ENCODE measurements around the gene SYT1. TPM values are rescaled to one million over a fixed set of nuclear protein-coding genes. Genes with fewer than 3 reads are reported as not detected.

SYT1 gene
- total and polyA plus RNA-seq, 2 of the 8 experiments (the other 6 are each of a cell fraction or from before 2014, with no cell fraction given), result 11.0 to 34.6 TPM

DNA sequence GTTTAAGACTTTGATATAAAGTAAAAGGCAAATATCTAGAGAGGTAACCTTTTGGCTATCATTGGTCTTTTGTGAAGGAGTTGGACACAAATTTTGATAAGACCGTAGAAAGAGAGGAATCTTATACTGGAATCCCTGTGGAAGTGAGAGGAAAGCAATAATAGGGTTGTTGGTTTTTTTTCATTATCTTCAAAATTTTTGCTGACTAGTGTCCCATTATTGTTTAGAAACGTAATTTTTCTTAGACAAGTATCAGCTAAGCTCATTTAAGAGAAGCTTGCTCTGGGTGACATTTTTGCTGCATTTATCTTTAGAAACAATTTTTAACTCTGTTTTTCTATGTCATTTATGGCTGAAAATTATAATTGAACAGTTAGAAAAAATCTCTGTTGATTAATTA is 300.3 kb downstream of the SYT1 start:
- H3K9ac ChIP-seq (replicated peaks in 1 of 4; ENCODE audit: extremely low read depth in 1 of 4, low read depth in 3 of 4, low read length in 3 of 4), result no peak overlapping the region
- no peak overlapping the region for H2BK120ac ChIP-seq (replicated peaks; ENCODE audit: low read depth, low read length)
- no peaks in the 10 kb centered on the region for H3K79me2 ChIP-seq (ENCODE audit: control insufficient read depth in 1 of 2, insufficient read depth in 2 of 2, low read length in 2 of 2)
- H3K9me3 ChIP-seq (ENCODE audit: insufficient read depth in 2 of 2, low read depth in 1 of 2, low read length in 1 of 2), result no peaks in the 10 kb centered on the region
- H3K23me2 ChIP-seq (ENCODE audit: low read depth, low read length), result no peaks in the 10 kb centered on the region
- no peaks in the 10 kb centered on the region for H3K36me3 ChIP-seq (ENCODE audit: control insufficient read depth in 2 of 4, insufficient read depth in 4 of 4, low read length in 3 of 4)
- H2BK5ac ChIP-seq (ENCODE audit: low read depth, low read length), result no peak overlapping the region
- H2BK12ac ChIP-seq (ENCODE audit: low read depth, low read length), result no peak overlapping the region
- H3K4me3 ChIP-seq (ENCODE audit: extremely low read depth in 1 of 4, insufficient read depth in 2 of 4, low read depth in 3 of 4, low read length in 4 of 4), result no peak overlapping the region
- TF ChIP-seq TCF12 (IDR thresholded peaks at IDR 0.05; ENCODE audit: low read depth, low read length) (no peak), SIRT6 (IDR thresholded peaks at IDR 0.05; ENCODE audit: low read length) (no peak), CTBP2 (IDR thresholded peaks at IDR 0.05; ENCODE audit: borderline replicate concordance, insufficient read depth, insufficient read length, low read length) (no peak), RAD21 (IDR thresholded peaks at IDR 0.05 in 1 of 2, conservative IDR thresholded peaks at IDR 0.05 in 1 of 2; ENCODE audit: low read depth in 2 of 2, low read length in 2 of 2) (no peak), FOSL1 (IDR thresholded peaks at IDR 0.05; ENCODE audit: insufficient read depth, low read depth, low read length) (no peak), SP2 (IDR thresholded peaks at IDR 0.05; ENCODE audit: low read length) (no peak), HDAC2 (IDR thresholded peaks at IDR 0.05; ENCODE audit: borderline replicate concordance in 1 of 2, low read depth in 2 of 2, low read length in 2 of 2) (no peak)
- TF ChIP-seq, protein P1, sequence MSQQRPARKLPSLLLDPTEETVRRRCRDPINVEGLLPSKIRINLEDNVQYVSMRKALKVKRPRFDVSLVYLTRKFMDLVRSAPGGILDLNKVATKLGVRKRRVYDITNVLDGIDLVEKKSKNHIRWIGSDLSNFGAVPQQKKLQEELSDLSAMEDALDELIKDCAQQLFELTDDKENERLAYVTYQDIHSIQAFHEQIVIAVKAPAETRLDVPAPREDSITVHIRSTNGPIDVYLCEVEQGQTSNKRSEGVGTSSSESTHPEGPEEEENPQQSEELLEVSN (IDR thresholded peaks at IDR 0.05), result no peak
- TF ChIP-seq, protein P2, sequence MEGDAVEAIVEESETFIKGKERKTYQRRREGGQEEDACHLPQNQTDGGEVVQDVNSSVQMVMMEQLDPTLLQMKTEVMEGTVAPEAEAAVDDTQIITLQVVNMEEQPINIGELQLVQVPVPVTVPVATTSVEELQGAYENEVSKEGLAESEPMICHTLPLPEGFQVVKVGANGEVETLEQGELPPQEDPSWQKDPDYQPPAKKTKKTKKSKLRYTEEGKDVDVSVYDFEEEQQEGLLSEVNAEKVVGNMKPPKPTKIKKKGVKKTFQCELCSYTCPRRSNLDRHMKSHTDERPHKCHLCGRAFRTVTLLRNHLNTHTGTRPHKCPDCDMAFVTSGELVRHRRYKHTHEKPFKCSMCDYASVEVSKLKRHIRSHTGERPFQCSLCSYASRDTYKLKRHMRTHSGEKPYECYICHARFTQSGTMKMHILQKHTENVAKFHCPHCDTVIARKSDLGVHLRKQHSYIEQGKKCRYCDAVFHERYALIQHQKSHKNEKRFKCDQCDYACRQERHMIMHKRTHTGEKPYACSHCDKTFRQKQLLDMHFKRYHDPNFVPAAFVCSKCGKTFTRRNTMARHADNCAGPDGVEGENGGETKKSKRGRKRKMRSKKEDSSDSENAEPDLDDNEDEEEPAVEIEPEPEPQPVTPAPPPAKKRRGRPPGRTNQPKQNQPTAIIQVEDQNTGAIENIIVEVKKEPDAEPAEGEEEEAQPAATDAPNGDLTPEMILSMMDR (IDR thresholded peaks at IDR 0.05; ENCODE audit: control extremely low read depth in 1 of 3, insufficient read depth in 1 of 3, low read depth in 1 of 3, low read length in 3 of 3), result no peak
- no peak overlapping the region for H2BK20ac ChIP-seq (ENCODE audit: low read length)
- DNase-seq (ENCODE audit: low read depth in 1 of 2, low spot score in 2 of 2), result no peak
- no peak overlapping the region for H4K8ac ChIP-seq (ENCODE audit: extremely low read depth, insufficient read depth, low read length)
- H4K91ac ChIP-seq (replicated peaks; ENCODE audit: insufficient read length, low read length), result no peak overlapping the region
- no peak for FAIRE-seq
- H2BK15ac ChIP-seq (ENCODE audit: low read length), result no peak overlapping the region
- no peaks in the 10 kb centered on the region for H3K4me1 ChIP-seq (replicated peaks in 1 of 4; ENCODE audit: control insufficient read depth in 3 of 4, insufficient read depth in 4 of 4, low read length in 3 of 4)
- CTCF ChIA-PET (ENCODE audit: partially characterized antibody), result interaction anchor here (1.1 kb wide), 1 partner anchor 10 kb away, joined by 4 read pairs; no protein-coding TSS in a partner anchor
- H3K4me2 ChIP-seq (ENCODE audit: insufficient read depth in 1 of 2, low read depth in 2 of 2, low read length in 2 of 2), result no peak overlapping the region
- H3K79me1 ChIP-seq (ENCODE audit: low read depth, low read length), result no peaks in the 10 kb centered on the region
- H3K23ac ChIP-seq (ENCODE audit: insufficient read length), result no peak overlapping the region
- H2AFZ ChIP-seq (ENCODE audit: low read length), result no peak overlapping the region
- no peak overlapping the region for H3K18ac ChIP-seq (ENCODE audit: extremely low read depth, low read length)
- H3K4ac ChIP-seq (replicated peaks; ENCODE audit: insufficient read length, low read depth, low read length), result no peak overlapping the region
- no peak overlapping the region for H3K14ac ChIP-seq (ENCODE audit: insufficient read length)
- H3K27ac ChIP-seq (ENCODE audit: low read depth, low read length), result no peak overlapping the region
- H3K56ac ChIP-seq (replicated peaks; ENCODE audit: insufficient read length, low read depth, low read length), result no peak overlapping the region
- no peak overlapping the region for H4K5ac ChIP-seq (ENCODE audit: insufficient read length, low read depth, low read length)
- POLR2A ChIA-PET (ENCODE audit: partially characterized antibody), result no interaction called here
- 74% methylated on average over 2 of the region's 2 CpGs; no CpG with 5 or more reads in 1 of the 2 experiments for WGBS, 2 experiments (ENCODE audit: extremely low coverage in 1 of 2, insufficient coverage in 1 of 2, insufficient read length in 1 of 2, insufficient replicate concordance in 2 of 2, low coverage in 1 of 2, low lambda C conversion rate in 2 of 2, missing lambda C conversion rate in 1 of 2)
- H3K27me3 ChIP-seq (replicated peaks in 1 of 4; ENCODE audit: control insufficient read depth in 3 of 4, extremely low read depth in 1 of 4, insufficient read depth in 3 of 4, low read length in 3 of 4), result no peaks in the 10 kb centered on the region
- no peak overlapping the region for H2AK5ac ChIP-seq (ENCODE audit: low read depth, low read length)
- no peaks in the 10 kb centered on the region for H4K20me1 ChIP-seq (replicated peaks in 1 of 2; ENCODE audit: control insufficient read depth in 1 of 2, insufficient read depth in 2 of 2, low read length in 2 of 2)

All from H1 (cell line).